GM20431 (cell line): ENCODE measurements around the gene CBLC.
"Not testable (repeated sequence)": the region's sequence is repeated elsewhere in the genome, so short reads cannot be mapped to it uniquely, and the experiment has no call there.

Experiments used
- in situ Hi-C: fragments of 300-500 bp; cut with MseI, MboI; formaldehyde crosslinking; loops from one replicate; pipeline ENCODE4 v1.15.0; 2020; ENCODE audit warnings: low sequenced_read_pairs; ENCODE audit not compliant: unreplicated experiment

The CBLC gene

DNA sequence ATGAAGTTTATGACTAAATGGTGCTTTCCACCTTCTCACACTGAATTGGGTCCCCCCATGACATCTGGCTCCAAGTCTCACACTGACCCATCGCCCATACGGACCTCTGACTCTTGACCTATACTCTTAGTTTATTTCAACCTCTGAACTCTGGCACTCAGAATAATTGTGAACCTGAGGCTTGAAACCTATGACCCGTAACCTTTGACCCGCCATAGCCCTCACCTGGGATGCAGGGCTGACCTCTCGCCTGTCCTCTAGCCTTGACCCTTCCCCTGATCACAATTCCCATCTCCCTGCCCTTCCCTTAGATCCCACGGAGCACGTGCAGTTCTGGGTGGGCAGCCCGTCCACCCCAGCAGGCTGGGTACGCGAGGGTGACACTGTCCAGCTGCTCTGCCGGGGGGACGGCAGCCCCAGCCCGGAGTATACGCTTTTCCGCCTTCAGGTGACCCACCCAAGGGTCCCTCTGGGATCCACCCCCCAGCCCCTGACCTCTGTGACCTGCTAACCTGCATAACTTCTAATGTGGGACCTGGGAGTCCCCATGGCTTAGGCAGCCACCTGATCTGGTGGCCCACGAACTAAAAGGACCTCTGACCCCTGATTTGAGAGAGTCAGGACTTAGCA is 36.3 kb downstream of the CBLC start:
- in situ Hi-C loops: no loop called here

- in situ Hi-C loops: no loop called here
These were observed 36.8 kb downstream of the CBLC start for GRCh38 chr19:44814517-44814916.

DNA sequence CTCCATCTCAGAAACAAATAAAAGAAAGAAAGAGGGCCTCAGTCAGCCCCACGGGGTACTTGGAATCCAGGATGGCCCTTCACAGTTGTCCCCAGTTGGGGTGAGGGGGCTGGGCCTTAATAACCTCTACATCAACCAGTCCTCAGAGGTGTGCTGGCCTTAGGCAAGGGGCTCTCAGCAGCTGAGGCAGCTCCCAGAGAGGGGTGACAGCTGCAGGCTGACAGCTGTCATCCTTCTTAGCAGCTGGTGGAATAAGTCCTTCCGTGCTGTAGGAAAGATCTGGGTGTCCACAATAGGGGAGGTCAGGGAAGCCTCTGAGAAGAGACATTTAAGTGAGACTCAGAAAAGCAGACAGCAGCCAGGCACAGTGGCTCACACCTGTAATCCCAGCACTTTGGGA is 38.6 kb downstream of the CBLC start:
- in situ Hi-C loops: no loop called here

- in situ Hi-C loops: no loop called here
These were observed 40.2 kb downstream of the CBLC start for GRCh38 chr19:44817725-44818465.

- in situ Hi-C loops: no loop called here
These were observed 40.9 kb downstream of the CBLC start for GRCh38 chr19:44818466-44819031.

GRCh38 chr19:44819246-44819832 is 41.6 kb downstream of the CBLC start:
- in situ Hi-C loops: no loop called here

DNA sequence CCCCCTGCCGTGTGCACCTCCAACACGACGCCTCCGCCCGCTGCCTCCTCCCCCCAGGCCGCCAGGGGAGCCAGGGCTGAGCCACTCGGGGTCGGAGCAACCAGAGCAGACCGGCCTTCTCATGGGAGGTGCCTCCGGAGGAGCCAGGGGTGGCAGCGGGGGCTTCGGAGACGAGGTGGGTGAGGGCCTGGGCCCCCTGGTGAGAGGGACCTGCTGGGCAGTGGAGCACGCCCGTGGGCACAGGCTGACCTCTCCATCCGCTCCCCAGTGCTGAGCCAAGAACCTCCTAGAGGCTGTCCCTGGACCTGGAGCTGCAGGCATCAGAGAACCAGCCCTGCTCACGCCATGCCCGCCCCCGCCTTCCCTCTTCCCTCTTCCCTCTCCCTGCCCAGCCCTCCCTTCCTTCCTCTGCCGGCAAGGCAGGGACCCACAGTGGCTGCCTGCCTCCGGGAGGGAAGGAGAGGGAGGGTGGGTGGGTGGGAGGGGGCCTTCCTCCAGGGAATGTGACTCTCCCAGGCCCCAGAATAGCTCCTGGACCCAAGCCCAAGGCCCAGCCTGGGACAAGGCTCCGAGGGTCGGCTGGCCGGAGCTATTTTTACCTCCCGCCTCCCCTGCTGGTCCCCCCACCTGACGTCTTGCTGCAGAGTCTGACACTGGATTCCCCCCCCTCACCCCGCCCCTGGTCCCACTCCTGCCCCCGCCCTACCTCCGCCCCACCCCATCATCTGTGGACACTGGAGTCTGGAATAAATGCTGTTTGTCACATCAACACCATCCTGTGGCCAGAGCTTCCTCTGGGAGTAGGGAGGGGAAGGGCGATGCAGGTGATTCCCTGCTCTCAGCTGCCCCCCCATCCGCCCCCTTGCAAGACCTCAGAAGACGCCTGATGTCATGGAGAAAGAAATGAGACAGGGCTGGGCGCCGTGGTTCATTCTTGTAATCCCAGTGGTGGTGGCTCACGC is 43.2 kb downstream of the CBLC start:
- in situ Hi-C loops: no loop called here

DNA sequence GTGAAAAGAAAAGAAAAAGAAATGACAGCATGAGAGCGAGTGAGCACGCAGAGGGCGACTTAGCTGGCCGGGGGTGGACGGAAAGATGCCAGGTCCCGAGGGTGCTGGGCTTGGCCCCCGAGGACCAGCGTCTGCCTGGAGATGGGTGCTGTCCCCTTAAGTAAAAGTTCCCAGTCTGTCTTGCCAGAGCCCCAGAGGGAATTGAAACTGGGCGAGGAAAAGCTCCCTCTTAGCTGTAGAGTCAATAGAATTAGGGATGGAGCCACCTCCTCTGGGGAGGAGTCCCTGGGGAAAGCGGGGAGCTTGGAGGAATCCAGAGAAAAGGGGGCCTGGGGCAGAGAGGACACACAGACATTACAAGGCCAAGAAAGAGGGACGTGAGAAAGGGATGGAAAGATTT is 44.5 kb downstream of the CBLC start:
- in situ Hi-C loops: no loop called here

GRCh38 chr19:44822670-44823372 is 45.1 kb downstream of the CBLC start:
- in situ Hi-C loops: no loop called here

GRCh38 chr19:44823373-44823698 is 45.6 kb downstream of the CBLC start:
- in situ Hi-C loops: no loop called here

DNA sequence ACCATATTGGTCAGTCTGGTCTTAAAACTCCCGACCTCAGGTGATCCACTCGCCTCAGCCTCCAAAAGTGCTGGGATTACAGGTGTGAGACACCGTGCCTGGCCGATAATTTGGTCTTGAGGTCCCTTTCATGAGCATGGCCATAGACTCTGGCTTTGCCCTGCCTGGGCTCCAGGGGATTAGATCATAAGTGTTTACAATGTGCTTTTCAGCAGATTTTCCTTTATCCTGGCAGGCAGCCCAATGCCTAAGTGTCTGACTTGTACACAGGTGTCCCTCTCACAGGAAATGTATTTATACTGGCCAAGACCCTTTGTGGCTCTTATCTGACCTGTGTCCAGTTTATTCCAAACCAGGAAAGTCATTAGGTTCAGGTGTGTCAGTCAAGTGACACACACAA is 47.1 kb downstream of the CBLC start:
- in situ Hi-C loops: no loop called here

- in situ Hi-C loops: not testable (repeated sequence)
These were observed 55.2 kb downstream of the CBLC start for GRCh38 chr19:44832875-44833274.

GRCh38 chr19:44834399-44834798 is 56.7 kb downstream of the CBLC start:
- in situ Hi-C loops: not testable (repeated sequence)

- in situ Hi-C loops: no loop called here
These were observed 61.6 kb downstream of the CBLC start for GRCh38 chr19:44839276-44839675.

- in situ Hi-C loops: no loop called here
These were observed 63.1 kb downstream of the CBLC start for GRCh38 chr19:44840811-44841210.

DNA sequence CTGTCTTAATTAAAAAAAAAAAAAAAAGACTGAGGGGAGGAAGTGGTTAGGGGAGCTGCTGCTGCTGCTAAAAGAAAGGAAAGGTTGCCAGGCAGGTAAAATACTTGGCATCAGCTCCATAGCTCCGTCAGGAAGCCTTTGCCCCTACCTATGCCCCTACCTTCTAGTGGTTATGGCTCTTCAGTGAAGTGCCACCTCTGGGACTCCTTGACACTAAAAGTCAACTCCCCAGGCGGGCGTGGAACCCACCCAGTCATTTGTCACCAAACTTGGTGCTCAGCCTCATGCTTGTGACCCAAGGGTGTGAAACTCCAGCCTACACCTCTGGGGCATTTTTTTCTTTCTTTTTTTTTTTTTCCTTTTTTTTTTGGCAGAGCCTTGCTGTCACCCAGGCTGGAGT is 63.5 kb downstream of the CBLC start:
- in situ Hi-C loops: no loop called here

DNA sequence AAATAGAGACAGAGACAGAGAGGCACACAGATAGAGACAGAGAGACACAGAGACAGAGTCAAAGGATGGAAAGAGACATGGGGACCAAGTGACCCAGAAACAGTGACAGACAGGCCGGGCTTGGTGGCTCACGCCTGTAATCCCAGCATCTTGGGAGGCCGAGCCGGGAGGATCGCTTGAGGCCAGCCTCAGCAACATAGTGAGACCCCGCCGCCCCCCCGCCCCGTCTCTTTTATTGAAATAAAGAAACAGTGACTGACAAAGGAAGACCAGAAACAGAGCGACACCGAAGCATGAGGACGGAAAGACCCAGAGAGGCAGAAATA is 67.6 kb downstream of the CBLC start:
- in situ Hi-C loops: no loop called here

DNA sequence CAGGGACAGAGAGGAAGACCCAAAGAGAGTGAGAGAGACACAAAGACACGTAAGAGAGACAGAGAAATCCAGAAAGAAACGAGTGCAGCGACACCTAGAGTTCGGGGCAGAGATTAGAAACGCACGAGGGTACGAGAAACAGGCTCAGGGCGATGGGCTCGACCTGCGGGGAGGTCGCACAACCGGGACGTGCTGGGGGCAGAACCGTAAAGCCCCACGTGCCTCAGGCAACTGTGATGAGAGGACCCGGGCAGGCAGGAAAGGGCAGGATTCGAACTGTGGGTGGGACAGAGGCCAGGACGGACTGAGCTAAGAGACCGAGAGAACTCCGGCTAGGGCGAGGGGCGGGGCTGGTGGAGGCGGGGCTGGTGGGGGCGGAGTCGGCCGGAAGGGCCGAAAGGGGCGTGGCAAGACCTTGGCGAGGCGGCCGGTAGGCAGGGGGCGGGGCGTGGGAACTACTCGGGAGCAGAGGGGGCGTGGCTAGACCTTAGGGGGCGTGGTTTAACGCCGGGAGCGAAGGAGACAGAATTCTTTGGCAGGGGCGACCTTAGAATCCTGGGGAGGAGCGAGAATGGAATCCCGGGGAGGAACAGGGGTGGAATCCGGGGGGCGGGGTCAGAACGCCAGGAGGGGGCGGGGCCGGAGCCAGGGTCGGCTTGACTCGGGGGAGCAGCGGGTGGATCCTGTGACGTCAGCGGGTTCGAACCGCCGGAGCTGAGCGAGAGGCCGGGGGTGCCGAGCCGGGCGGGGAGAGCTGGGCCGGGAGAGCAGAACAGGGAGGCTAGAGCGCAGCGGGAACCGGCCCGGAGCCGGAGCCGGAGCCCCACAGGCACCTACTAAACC is 68.1 kb downstream of the CBLC start, which contains the start of gene NECTIN2:
TSS of gene NECTIN2 (plus strand) at position 686 of the 843 bp plus-strand sequence. CDS start 229 bp downstream, outside the sequence.
- in situ Hi-C loops: no loop called here
